Posterior vena cava (tissue), 2 donors: Measurements from ENCODE around the gene INSYN1. TPM values are rescaled to one million over a fixed set of nuclear protein-coding genes. Genes with fewer than 3 reads are reported as not detected.
"Not testable (repeated sequence)": the region's sequence is repeated elsewhere in the genome, so short reads cannot be mapped to it uniquely, and the experiment has no call there.

Source experiments
- DNase-seq: peaks from one replicate; pipeline ENCODE4 v3.0.0-alpha.2; 2020; ENCODE audit warnings: low spot score
- intact Hi-C, 2 donors: fragments of 100-400 bp; cut with DNase I; formaldehyde crosslinking; loops; one replicate each; pipeline versions ENCODE4 v1.14.1 to v1.14.2; 2022 to 2023
- total RNA-seq, 2 donors: library from RNA; stranded (reverse); fragmentation: NEBNext Ultra II Directional; extraction: Animal tissue kit (Norgen Biotek cat#: 25700); gene quantifications; one replicate each; pipeline ENCODE4 v1.2.1, GENCODE V29; 2021
- donor health status: DM: yes; HTN: yes; CAD: no.
- donor health status: DM: yes; HTN: yes; CAD: no.

INSYN1 gene
- total RNA-seq, 2 donors from 2014 or later, result 12.8 to 13.8 TPM

- intact Hi-C loops, result no loop called here
Observed at GRCh38 chr15:73751899-73752805, 999 bp downstream of the INSYN1 start.

DNA sequence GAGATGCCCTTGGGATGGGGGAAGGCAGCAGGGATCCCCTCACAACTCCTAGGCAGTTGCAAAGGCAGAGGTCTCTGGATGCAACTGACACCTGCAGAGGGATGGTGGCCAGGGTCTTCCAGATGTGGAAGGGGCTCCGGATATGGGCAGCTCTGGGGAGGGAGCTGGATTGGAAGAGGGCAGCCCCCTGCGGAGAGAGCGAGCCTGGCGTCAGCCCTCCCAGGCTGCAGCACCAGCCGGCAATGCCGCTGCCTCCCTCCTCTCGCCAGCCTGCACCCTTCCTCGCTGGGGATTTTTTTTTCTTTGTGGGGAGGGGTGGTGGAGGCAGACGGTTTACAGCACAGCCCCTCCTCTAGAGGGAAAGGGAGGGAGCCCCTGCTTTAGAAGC lies 1.6 kb downstream of the INSYN1 start:
- intact Hi-C loops, result no loop called here
- DNase-seq, result no peak

More at GRCh38 chr15:73751899-73752805, 999 bp downstream of the INSYN1 start:
- no peak for DNase-seq

DNA sequence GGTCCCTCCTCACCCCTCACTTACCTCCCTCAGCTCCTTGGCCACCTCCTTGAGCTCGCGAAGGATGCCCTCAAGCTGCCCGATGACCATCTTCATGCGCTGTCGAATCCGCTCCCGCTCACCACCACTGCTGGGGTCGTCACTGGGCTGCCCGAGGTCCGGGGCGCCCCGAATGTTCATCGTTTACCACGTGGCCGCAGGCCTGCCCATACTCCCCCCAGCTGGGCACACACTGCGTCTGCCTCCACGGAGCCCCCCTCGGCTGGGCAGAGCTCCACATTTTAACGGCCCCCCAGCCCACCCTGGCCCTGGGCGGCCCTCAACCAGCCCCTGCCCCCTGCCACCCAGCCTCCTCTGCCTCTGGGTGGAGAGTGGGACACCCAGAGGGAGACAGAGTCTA lies 2.2 kb downstream of the INSYN1 start:
- intact Hi-C loops, result no loop called here

DNA sequence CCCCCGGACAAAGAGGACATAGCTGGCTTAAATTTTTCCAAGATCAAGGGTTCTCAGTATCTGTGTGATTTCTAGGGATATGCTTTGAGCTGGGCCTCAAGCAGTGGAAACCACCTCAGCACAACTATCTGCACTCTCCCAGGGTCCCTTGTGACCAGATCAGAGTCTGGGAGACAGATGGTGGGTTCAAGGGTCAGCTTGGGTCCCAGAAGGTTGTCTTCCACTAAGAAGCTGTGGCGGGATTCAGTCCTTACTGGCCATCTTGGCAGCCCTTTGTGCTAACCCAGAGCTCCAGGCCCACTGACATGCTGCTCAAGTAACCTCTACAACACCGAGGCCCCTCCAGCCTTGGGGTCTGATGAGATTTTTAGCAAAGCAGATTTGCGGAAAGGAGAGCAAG lies 2.7 kb downstream of the INSYN1 start:
- no peak for DNase-seq
- intact Hi-C loops, result no loop called here

More for the DNA sequence above, 2.2 kb downstream of the INSYN1 start:
- no peak for DNase-seq

DNA sequence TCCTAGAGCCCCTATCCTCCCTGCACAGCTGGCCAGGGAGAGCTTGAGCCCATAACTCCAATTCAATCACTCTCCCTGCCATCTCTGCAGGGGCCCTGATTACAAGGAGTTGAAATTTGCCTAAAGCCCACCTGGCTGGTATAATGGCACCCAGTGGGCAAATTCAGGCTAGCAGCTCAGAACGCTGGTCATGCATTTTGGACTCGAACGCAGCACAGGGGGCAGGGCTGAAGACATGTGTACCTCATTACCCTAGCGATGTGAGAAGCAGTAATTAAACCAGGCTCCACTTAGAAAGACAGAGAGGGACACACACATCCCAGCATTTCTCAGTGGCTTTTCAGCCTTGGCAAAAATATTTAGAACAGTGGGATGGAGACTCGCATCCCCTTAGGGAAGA lies 3.2 kb downstream of the INSYN1 start:
- DNase-seq, result no peak
- intact Hi-C loops, result no loop called here

DNA sequence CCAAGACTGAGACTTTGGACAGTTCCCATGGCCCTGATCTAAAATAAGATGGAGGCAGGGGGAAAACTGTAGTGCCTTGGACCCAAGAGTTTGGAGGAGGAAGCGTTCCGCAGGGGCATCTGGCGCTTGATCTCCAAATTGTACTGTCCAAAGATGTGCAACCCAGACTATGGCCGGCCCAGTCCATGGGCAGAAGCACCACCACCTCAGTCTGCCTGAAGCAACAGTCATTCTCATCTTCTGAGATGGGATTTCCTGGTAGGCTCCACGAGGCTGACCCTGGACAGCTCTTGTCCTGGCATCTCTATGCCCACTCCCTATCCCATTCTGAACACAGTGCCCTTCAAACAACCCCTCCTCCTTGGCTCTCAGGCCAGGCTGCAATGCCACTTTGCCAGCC lies 3.6 kb downstream of the INSYN1 start:
- intact Hi-C loops, result no loop called here
- no peak for DNase-seq

DNA sequence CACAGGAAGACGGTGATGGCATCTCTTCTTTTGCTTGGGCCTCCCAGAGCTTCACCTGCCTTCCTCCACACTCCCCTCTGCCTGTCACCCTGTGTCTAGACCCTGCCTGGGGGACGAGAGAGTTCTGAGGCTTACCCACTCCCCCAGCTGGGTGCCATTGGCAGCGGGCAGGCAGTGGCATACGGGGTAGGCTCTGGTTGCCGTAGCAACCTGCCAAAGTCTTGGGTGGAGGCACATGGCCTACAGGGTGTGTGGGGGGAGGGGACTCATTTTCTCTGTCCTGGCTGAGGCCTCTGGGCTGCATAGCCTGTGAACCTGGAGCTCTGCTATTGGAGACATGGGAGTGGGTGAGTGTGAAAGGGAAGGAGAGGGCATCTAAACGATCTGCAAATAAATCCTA lies 4.4 kb downstream of the INSYN1 start:
- intact Hi-C loops, result no loop called here
- no peak for DNase-seq

- intact Hi-C loops, result no loop called here
- no peak for DNase-seq
Observed at GRCh38 chr15:73747847-73748590, 5.1 kb downstream of the INSYN1 start.

DNA sequence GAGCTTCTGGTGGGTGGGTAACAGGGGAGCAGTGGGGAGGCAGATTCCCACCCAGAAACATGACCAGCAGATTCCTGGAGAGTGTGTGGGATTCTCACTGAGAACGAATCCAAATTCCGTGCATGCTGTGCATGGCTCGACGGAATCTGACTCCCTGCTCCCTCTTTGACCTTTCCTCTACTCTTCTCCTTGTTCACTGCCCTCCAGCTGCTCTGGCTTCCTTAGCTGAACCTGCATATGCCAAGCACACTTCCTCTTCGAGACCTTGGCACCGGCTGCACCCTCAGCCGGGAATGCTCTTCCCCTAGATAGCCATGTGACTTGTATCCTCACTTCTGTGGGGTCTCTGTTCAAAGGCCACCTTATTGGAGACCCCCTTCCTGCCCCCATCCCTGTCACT lies 6.3 kb downstream of the INSYN1 start:
- DNase-seq, result no peak
- intact Hi-C loops, result no loop called here

- no peak for DNase-seq
- intact Hi-C loops, result no loop called here
Observed at GRCh38 chr15:73746261-73746660, 6.9 kb downstream of the INSYN1 start.

GRCh38 chr15:73745073-73745472 lies 8.1 kb downstream of the INSYN1 start:
- DNase-seq, result no peak
- intact Hi-C loops, result no loop called here

- DNase-seq, result no peak
- intact Hi-C loops, result no loop called here
Observed at GRCh38 chr15:73744293-73744692, 8.9 kb downstream of the INSYN1 start.

GRCh38 chr15:73741321-73741836 lies 11.8 kb downstream of the INSYN1 start:
- intact Hi-C loops, result no loop called here
- no peak for DNase-seq

- intact Hi-C loops, result no loop called here
- DNase-seq, result no peak
Observed at GRCh38 chr15:73740152-73741048, 12.8 kb downstream of the INSYN1 start.

- intact Hi-C loops, result no loop called here
- no peak for DNase-seq
Observed at GRCh38 chr15:73737535-73737934, 15.6 kb downstream of the INSYN1 start.

- intact Hi-C loops, result no loop called here
Observed at GRCh38 chr15:73732930-73733329, 20.2 kb downstream of the INSYN1 start.

DNA sequence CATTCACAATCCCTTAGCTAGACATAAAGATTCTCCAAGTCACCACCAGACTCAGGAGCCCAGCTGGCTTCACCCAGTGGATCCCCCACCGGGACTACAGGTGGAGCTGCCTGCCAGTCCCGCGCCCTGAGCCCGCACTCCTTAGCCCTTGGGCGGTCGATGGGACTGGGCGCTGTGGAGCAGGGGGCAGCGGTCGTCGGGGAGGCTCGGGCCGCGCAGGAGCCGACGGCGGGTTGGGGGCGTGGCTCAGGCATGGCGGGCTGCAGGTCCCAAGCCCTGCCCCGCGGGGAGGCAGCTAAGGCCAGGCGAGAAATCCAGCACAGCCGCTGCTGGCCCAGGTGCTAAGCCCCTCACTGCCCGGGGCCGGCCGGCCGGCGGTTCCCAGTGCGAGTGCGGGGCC lies 21.1 kb downstream of the INSYN1 start:
- DNase-seq, intact Hi-C loops: not testable (repeated sequence)

More at GRCh38 chr15:73732930-73733329, 20.2 kb downstream of the INSYN1 start:
- DNase-seq, result no peak

DNA sequence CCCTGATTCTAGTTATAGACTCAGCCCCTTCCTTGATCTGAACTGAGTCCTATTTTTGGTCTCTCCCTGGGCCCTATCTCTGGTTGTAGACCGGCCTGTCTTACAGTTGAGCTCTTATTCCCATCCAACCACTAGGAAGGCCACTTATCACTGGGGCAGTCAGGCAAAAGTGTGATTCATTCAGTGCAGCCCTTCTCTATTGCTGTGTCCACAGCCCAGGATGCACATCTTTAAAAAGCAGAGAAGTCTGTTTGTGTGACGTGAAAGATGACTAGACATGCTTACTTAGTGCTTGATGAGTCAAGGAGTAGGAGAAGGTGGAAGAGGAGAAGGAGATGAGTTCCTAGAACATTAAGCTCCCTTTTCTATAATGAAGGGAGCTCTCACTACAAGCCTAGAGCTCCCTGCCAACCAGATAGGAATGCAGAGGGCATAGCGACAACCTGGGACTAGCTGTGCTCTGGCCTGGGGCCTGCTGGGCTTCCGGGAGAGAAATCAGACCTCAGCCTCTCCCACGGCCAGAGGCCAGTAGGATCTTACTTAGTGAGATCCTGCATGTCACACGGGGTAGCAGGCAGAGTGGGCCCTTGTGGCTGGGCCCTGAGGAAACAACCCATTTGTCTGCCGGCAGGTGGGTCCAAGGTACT lies 25.7 kb downstream of the INSYN1 start:
- intact Hi-C loops, result no loop called here
- DNase-seq, result no peak

DNA sequence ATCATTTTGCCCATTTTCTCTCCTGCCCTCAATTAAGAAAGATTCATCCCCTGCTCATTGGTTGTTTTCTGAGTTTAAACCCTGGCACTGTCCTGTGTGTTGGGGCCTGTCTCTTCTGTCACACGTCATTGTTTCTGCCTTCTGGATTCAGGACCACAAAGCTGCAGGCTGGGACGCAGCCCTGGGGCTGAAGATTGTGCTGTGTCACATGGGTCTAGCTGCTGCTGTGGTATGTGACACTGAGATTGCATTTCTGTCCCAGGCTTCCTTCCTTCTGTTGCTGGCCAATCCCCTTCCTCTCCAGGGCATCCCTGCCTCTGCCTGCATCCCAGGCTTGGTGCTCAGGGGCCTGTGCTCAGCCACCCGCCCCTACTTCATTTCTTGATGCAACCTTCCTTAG lies 28.9 kb downstream of the INSYN1 start:
- no peak for DNase-seq
- intact Hi-C loops, result no loop called here
